ENCODE data around the gene HSPE1. TPM values are rescaled to one million over a fixed set of nuclear protein-coding genes. Genes with fewer than 3 reads are reported as not detected.
"Not testable (repeated sequence)": the region's sequence is repeated elsewhere in the genome, so short reads cannot be mapped to it uniquely, and the experiment has no call there.

HSPE1 gene
- total RNA-seq: 145 and 151 TPM in 2 replicates

DNA sequence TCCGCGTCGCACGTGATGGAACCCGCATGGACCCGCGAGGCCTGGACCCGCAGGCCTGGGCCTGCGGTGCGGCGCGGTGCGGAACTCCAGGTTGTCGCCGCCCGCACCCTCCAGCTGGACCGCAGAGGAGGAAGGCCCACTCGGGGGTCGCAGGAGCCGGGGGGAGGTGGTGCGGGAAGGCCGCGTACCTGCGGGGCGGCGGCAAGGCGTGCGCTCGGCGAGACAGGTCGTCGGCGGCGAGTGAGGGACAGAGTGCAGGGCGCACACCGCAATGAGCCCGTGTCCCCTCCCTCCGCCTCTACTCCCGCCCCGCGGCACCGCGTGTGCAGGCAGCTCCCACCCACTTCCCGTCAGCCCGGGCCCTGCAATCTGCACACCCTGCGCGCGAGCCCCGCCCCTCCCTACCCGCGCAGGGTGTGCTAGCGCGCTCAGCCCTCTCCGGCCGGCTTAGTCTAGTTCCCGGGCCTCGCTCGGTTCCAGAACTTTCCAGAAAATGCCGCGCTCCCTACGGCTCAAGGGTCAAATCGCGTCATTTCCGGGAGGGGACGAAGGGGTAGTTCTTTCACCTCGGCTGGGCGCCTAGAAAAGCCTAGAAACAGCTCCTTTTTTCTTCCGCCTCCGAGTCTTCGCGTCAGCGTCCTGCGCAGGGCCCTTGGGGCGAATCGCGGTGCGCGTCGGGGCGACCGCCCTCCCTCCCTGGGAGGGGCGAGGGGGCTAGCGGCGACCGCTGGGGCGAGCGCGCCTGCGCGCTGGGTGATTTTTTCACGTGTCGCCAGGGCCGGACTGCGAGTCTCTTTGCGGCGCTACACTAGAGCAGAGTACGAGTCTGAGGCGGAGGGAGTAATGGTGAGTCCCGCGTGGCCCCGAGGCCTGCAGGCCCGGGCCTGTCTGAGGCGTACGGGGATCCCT is at the start of gene HSPE1, which contains the start of gene HSPD1:
HSPE1 (plus strand) TSS at position 786 of the 909 bp plus-strand sequence; CDS start at position 844, 58 bp downstream.
HSPD1 (minus strand) TSS at position 247 of the 909 bp plus-strand sequence. CDS start 992 bp downstream, outside the sequence.
- intact Hi-C loops (cut with micrococcal nuclease): loop anchor here (1.0 to 5.0 kb wide), 12 partner anchors 15 to 1337 kb away; partner anchors contain the start of genes ANKRD44, CCDC150, COQ10B and MARS2

DNA sequence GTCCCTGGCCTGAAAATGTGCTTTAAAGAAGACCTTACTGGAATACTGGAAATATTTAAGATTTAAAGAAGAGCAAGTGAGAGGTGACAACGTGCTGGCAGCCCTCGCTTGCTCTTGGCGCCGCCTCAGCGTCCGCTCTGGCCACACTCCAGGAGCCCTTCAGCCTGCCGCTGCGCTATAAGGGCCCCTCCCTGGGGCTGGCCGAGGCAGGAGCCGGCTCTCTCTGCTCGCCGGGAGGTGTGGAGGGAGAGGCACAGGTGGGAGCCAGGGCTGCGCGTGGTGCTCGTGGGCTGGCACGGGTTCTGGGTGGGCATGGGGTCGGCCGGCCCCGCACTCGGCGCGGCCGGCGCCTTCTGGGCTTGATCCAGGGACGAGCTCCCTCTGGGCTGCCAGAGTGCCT is 49.7 kb upstream of the HSPE1 start:
- intact Hi-C loops (cut with micrococcal nuclease): loop anchor here (5.0 kb wide), 4 partner anchors 253 to 1793 kb away; partner anchors contain the start of genes CCDC150, SLC39A10 and STK17B

DNA sequence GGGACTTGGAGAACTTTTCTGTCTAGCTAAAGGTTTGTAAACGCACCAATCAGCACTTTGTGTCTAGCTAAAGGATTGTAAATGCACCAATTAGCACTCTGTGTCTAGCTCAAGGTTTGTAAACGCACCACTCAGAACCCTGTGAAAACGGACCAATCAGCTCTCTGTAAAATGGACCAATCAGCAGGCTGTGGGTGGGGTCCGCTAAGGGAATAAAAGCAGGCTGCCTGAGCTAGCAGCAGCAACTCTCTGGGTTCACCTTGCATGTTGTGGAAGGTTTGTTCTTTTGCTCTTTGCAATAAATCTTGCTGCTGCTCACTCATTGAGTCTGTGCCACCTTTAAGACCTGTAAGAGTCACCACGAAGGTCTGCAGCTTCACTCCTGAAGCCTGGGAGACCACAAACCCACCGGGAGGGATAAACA is 49.2 kb upstream of the HSPE1 start:
- intact Hi-C loops (cut with micrococcal nuclease): loop anchor here (5.0 kb wide), 4 partner anchors 254 to 1794 kb away; partner anchors contain the start of genes CCDC150, SLC39A10 and STK17B

DNA sequence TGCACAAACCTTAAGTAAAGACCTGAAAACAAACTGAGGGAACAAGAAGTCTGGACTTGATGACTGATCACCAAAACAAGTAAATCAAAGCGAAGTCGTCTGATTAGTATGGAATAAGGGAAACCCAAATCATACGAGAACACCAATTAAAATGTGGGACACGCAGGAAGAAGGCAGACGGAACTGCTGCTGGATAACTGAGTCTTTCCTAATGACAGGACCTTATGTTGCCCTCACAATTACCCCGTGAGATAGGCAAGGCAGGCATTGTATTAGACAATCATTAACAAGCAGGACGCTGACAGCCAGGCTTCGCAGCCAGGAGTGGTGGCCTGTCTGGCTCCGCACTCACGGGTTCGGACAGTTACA is 47.4 kb upstream of the HSPE1 start:
- intact Hi-C loops (cut with micrococcal nuclease): loop anchor here (1.0 to 5.0 kb wide), 8 partner anchors 17 to 1795 kb away; partner anchors contain the start of genes CCDC150, HSPE1, MARS2 and MOB4

DNA sequence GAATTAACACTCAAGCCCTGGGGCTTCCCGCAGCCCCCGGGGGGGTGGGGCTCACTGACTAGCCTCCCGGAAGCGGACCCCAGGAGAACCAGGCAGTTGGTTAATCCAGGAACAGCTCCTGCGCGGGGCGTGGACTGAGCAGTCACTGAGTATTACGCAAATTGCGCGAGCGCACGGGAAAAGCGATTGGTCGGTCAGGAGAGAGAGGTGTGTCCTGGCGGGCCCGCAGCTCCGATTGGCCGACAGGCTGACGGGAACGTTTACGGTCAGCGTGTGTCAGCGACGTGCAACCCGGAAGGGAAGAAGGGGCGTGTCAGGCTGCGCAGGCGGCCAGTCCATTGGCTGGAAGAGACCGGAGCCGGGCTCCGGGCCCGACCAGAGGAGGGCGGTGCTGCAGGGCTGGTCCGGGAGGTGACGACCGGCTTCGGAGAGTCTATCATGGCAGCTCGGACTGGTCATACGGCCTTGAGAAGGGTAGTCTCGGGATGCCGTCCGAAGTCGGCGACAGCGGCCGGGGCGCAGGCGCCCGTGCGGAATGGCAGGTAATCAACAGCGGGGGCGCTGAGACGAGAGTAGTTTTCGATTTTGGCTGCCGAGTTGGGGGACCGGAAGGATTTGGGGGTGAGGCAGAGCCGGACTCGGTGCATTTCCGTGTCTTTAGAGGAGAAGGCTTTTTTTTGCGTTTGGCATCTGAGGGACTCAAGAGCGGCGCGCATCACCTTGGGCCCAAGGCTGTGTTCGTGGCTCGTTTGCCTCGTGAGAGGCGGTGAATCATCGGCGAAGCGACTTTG is 46.9 kb upstream of the HSPE1 start, which contains the start of gene COQ10B:
COQ10B (plus strand) TSS at position 430 of the 791 bp plus-strand sequence; CDS start at position 439, 9 bp downstream.
- intact Hi-C loops (cut with micrococcal nuclease): loop anchor here (1.0 to 5.0 kb wide), 8 partner anchors 18 to 1796 kb away; partner anchors contain the start of genes CCDC150, HSPE1, MARS2 and MOB4

DNA sequence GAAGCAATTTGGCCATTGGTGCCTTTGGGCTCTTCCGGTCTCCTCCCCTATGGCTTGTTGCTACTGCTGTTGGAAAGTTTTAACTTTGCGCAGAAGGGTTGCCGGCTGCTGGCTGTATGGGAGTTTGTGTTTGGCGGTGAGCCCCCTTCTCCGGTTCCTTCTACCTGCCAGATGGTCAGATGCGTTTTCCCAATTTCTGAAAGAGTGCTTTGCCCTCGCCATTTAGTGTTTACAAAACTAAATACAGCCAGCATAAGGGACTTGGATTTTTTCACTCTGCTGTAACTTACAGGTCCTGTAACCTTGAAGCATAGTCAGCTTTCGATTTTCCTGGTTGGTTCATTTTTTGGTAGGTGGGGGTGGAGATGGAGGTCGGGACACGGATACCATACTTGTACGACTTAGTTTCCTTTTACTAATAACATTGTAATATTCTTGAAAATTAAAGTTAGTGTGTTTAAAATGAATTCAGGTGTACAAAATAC is 46.2 kb upstream of the HSPE1 start:
- intact Hi-C loops (cut with micrococcal nuclease): loop anchor here (1.0 to 5.0 kb wide), 8 partner anchors 19 to 1797 kb away; partner anchors contain the start of genes CCDC150, HSPE1, MARS2 and MOB4

DNA sequence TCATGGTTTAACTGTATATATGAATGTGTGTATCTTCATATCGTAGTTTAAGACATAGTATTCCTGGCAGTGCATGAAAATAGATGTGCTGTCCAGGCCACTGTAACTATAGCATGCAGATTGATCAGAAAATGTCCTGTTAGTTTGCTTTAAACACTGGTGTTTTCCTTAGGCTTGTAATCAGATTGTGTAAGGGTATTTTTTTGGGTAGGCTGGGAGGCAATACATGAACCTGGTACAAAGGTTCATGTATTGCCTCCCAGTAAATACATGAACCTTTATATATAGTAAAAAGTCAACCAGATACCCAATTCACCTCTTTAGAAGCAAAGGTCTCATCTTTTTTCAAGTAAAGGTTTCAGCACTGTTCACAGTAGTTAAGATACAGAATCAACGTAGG is 45.3 kb upstream of the HSPE1 start:
- intact Hi-C loops (cut with micrococcal nuclease): loop anchor here (5.0 kb wide), 4 partner anchors 258 to 1798 kb away; partner anchors contain the start of genes CCDC150, SLC39A10 and STK17B

DNA sequence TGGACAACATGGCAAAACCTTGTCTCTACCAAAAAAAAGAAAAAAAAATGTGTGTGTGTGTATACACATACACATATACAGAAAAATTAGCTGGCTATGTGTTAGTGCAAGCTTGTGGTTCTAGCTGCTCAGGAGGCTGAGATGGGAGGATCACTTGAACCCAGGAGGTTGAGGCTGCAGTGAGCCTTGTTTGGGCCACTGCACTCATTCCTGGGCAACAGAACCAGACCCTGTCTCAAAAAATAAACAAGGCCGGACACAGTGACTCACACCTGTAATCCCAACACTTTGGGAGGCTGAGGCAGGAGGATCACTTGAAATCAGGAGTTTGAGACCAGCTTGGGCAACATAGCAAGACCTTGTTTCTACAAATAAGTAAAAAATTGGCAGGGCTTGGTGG is 44.8 kb upstream of the HSPE1 start:
- intact Hi-C loops (cut with micrococcal nuclease): no loop called here

DNA sequence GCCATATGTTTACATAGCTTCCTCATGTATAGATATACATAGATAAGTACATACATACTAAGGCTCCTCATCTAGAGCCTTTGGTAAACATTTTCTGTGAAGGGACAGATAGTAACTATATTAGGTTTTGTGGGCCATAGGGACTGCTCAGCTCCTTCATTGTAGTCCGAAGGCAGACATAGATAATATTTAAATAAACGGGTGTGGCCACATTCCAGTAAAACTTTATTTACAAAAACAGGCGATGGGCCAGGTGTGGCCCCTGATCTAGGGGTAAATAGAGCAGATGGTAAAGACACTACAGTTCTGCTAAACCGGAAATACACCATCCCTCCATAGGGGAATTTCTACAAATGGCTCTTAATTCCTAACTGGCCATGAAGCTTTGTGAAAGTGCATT is 39.5 kb upstream of the HSPE1 start:
- intact Hi-C loops (cut with micrococcal nuclease): no loop called here

DNA sequence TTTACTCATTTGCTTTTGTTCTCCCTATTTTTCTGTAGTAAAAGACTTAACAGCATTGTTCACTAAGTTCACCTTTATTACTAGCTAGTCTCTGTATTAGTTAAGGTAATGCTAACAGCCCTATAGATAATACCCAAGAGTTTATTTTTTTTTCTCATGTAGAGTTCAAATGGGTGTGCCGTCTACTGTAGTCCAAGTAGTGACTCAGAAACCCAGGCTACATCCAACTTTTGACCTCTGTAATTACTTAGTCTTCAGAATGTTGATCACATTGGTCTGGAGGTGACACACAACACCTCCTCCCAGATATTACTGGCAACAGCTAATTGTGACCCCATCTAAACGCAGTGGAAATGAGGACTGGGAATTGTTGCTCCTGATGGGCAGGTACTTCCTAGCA is 39.1 kb upstream of the HSPE1 start:
- intact Hi-C loops (cut with micrococcal nuclease): no loop called here

DNA sequence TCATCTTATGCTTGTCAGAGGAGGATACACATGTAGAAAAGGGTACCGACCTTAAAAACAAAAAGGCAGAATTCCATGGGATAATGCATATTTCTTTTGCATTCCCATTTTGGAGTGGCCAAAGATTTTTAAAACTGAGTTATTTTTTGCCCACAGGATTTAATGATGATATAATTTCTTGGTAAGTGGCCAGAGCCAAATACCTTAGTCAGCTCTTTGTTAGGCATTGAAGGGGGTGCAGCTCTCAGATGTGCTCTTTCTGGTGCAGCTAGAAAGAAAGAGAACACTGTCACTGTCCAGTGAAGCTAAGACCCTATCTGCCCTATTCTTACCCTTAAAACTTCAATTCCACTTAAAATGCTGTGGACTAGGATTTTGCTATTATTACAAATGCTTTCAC is 36.0 kb upstream of the HSPE1 start:
- intact Hi-C loops (cut with micrococcal nuclease): no loop called here

DNA sequence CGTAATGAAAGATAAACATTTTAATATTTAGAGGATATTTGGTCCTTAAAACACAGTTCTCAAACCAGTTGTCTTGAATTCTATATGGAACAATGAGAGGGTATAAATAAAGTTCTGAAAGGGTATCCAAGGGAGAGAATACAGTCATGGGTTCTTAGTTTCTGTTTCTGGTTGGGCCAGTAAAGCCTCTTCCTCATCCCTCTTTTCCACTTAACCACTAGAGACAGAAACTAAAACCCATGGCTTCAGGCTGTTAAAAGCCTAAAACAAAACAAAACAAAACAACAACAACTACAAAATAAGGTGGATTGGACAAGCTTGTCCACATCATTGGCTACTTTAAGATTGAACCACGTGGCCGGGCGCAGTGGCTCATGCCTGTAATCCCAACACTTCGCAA is 28.0 kb upstream of the HSPE1 start:
- intact Hi-C loops (cut with micrococcal nuclease): no loop called here

DNA sequence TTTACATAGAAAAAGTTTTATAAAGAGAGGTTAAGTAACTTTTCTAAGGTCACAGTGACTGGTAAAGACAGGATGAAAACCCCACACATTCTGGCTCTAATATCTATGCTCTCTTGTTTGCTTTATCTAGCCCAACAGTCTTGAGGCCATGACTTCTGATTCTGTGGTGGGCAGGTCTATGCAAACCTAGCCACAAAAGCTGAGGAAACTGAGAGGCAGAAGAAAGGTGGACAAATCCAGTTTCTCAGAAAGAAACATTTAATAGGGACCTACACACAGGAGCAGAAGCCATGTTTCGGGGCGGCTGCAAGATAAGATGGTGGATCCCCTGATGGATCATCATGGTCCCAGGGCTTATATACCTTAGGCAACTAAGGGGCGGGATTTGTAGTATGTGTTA is 22.4 kb upstream of the HSPE1 start:
- intact Hi-C loops (cut with micrococcal nuclease): no loop called here

DNA sequence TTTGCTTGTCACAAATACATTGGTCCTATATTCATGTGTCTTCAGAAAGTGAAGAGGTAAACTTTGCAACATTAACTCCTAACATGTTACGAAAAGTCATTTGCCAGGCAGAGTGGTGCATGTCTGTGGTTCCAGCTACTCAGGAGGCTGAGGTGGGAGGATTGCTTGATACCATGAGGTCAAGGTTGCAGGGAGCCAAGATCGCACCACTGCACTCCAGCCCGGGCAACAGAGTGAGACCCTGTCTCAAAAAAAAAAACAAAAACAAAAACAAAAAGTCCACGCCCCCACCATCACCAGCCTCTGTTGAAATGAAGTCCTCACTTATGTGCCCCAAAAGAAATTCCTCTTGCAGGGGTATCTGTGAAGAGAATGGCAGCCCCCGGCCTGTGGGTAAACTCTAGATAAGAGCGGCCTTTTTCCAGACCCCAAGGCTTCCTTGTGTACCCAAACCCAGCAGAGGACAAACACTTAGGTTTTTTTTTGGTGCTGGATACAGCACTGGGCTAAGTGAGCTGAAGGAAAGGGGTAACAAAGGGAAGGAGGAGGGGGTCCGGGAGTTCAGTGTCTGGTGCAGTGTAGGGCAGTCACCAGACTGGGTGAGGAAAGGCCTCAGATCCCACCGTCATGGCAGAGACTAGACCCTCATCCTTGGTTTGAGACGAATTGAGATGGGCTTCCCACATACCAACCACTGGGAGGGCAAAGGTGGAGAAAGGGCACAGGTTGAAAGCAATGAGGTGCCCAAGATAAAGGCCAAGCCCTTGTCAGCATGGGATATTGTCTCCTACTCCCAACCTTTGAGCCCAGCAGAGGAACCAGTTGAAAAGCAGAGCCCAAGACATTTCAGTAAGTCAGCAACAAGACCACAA is 19.8 kb upstream of the HSPE1 start:
- intact Hi-C loops (cut with micrococcal nuclease): no loop called here

DNA sequence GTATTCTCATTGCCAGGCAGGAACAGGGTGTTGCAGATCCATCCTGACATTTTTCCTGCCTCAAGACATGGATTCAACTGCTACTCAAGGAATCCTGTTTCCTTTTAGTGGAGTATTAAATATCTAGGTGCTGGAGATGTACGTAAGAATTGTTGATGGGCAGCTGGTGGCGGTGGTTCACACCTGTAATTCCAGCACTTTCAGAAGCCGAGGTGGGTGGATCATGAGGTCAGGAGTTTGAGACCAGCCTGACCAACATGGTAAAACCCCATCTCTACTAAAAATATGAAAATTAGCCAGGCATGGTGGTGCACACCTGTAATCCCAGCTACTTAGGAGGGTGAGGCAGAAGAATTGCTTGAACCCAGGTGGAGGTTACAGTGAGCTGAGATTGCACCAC is 15.9 kb upstream of the HSPE1 start:
- intact Hi-C loops (cut with micrococcal nuclease): not testable (repeated sequence)

DNA sequence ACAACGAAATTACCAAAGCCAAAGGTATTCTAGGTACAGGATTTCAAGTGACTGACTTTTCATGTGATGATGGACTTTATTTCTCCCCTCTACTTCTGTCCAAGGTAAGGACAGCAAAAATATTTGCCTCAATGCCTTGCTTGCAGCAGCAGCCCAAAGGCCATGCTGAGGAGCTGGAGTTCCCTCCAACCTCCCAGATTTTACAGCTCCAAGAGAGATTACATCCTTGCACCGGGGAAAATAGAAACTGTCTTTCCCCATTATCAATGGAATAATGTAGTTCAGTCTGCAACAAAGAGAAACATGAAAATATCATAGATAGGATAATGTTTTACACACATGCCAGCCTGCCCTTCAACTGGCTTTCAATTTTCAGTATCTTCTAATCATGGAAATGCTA is 14.0 kb upstream of the HSPE1 start:
- intact Hi-C loops (cut with micrococcal nuclease): no loop called here

DNA sequence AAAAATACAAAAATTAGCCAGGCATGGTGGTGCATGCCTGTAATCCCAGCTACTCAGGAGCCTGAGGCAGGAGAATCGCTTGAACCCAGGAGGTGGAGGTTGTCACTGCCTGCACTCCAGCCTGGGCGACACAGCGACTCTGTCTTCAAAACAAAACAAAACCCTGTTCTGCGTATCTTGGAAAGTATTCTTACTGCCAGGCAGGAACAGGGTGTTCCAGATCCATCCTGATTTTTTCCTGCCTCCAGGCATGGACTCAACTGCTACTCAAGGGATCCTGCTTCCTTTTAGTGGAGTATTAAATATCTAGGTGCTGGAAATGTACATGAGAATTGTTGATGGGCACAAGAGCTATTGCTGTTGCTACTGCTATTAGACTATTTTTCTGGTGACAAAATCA is 12.8 kb upstream of the HSPE1 start:
- intact Hi-C loops (cut with micrococcal nuclease): no loop called here

DNA sequence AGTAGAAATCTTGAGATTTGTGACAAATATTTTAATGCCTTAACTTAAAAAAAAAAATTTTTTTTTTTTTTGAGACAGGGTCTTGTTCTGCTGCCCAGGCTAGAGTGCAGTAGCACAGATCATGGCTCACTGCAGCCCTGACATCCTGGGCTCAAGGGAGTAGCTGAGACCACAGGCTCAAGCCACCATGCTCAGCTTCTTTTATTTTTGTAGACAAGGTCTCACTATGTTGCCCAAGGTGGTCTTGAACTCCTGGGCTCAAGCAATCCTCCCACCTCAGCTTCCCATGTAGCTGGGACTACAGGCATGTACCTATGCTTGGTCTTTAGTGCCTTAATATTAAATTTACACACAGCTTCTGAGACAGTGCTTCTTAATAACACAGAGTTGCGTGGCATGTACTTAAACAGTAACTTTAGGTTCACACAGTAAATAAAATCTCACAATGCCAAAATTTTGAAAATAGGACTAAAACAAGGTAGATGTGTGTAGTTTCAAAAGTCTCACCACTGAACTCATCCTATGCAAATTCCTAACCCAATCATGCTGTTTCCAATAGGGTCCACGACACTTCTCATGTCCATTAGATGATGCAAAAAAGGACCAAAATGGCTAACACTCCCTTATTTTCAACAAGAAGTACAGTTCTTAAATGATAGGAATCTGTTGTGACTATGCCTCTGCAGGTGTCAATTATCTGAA is 4.6 kb upstream of the HSPE1 start:
- intact Hi-C loops (cut with micrococcal nuclease): loop anchor here (5.0 kb wide), 1 partner anchor 578 kb away; no protein-coding TSS in a partner anchor

DNA sequence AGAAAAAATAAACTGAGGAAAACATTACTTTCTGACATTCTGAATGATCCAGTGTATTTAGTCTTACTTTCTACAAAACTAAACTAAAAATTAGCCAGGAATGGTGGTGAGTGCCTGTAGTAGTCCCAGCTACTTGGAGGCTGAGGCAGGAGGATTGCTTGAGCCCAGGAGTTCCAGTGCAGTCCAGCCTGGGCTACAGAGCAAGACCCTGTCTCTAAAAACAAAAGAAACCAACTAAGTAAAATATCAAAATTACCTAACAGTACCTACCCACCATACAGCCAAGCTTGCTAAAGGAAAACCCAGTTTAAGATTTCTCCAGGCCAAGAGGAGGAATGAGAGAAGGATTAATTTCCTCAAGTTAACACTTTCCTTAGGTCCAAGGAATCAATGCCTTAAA is 3.5 kb upstream of the HSPE1 start:
- intact Hi-C loops (cut with micrococcal nuclease): loop anchor here (5.0 kb wide), 1 partner anchor 579 kb away; no protein-coding TSS in a partner anchor

Measured in T-helper 2 cell treated with Interferon-gamma antibody and Interleukin-4, amounts not matched to agents 100 ng/mL and 5 ng/mL, for 36 hours (primary cell).